OCI-LY7 (cell line): Measurements from ENCODE around the gene CYP3A5. TPM values are rescaled to one million over a fixed set of nuclear protein-coding genes. Genes with fewer than 3 reads are reported as not detected.
"Not testable (repeated sequence)": the region's sequence is repeated elsewhere in the genome, so short reads cannot be mapped to it uniquely, and the experiment has no call there.

Source experiments
- BruUV-seq: library from RNA; stranded (reverse); fragments of 400-500 nt; replicated peaks from 2 replicates; lab custom pipeline; 2021; lab: Mats Ljungman, UMichigan
- CTCF ChIA-PET: fragments of 300-600 bp; sonication (Branson Sonifier 250); formaldehyde crosslinking; loops from one replicate; lab custom pipeline; 2022; ENCODE audit warnings: antibody characterized with exemption; ENCODE audit not compliant: unreplicated experiment; lab: Charles Lee
- POLR2A ChIA-PET: fragments of 300-600 bp; sonication (Branson Sonifier 250); formaldehyde crosslinking; loops from one replicate; lab custom pipeline; 2022; ENCODE audit warnings: antibody characterized with exemption; lab: Charles Lee
- DNase-seq: peaks from one replicate; pipeline ENCODE4 v3.0.0-alpha.2; 2015; ENCODE audit warnings: low spot score
- H2AFZ ChIP-seq: fragments of 200-600 bp; sonication (generic), shearing (Covaris generic); 2 replicates; pipeline ENCODE4 v1.6.1; 2014; ENCODE audit warnings: mild to moderate bottlenecking, antibody characterized with exemption, low read length, moderate library complexity
- H3K27ac ChIP-seq: fragments of 200-600 bp; sonication (generic); 2 replicates; pipeline ENCODE4 v1.5.1; 2014; ENCODE audit warnings: mixed run types, low read depth, mild to moderate bottlenecking, moderate library complexity, low read length, inconsistent platforms; ENCODE audit not compliant: poor library complexity, severe bottlenecking
- H3K36me3 ChIP-seq: fragments of 200-600 bp; sonication (generic); 2 replicates; pipeline ENCODE4 v1.6.1; 2014; ENCODE audit warnings: mild to moderate bottlenecking, antibody characterized with exemption, low read length, moderate library complexity, mixed read lengths; ENCODE audit not compliant: insufficient read depth
- H3K4me1 ChIP-seq: fragments of 200-600 bp; sonication (generic); 2 replicates; pipeline ENCODE4 v1.5.1; 2014; ENCODE audit warnings: mild to moderate bottlenecking, low read length; ENCODE audit not compliant: insufficient read depth, poor library complexity, severe bottlenecking
- H3K4me2 ChIP-seq: fragments of 200-600 bp; sonication (generic); 2 replicates; pipeline ENCODE4 v1.6.1; 2014; ENCODE audit warnings: mild to moderate bottlenecking, low read length
- H3K4me3 ChIP-seq: fragments of 200-600 bp; sonication (generic); 2 replicates; pipeline ENCODE4 v1.5.1; 2014; ENCODE audit warnings: mild to moderate bottlenecking, low read depth, low read length; ENCODE audit not compliant: poor library complexity, severe bottlenecking
- H3K79me2 ChIP-seq: fragments of 200-600 bp; sonication (generic); 2 replicates; pipeline ENCODE4 v1.6.1; 2016; ENCODE audit warnings: low read depth, mild to moderate bottlenecking, low read length, moderate library complexity, mixed read lengths; ENCODE audit not compliant: insufficient read depth
- H3K9me2 ChIP-seq: fragments of 200-600 bp; sonication (generic); 2 replicates; pipeline ENCODE4 v1.6.1; 2016; ENCODE audit warnings: mild to moderate bottlenecking, low read length, mixed read lengths; ENCODE audit not compliant: insufficient read depth
- H3K9me3 ChIP-seq: fragments of 200-600 bp; sonication (generic); 2 replicates; pipeline ENCODE4 v1.6.1; 2014; ENCODE audit warnings: mild to moderate bottlenecking, mixed run types, low read length, mixed read lengths
- H4K20me1 ChIP-seq: fragments of 200-600 bp; sonication (generic); 2 replicates; pipeline ENCODE4 v1.6.1; 2014; ENCODE audit warnings: mild to moderate bottlenecking, antibody characterized with exemption, low read length, moderate library complexity, mixed read lengths; ENCODE audit not compliant: insufficient read depth
- CTCF ChIP-seq: fragments of 200-600 bp; sonication (generic); conservative IDR thresholded peaks from 2 replicates; pipeline ENCODE4 v1.5.1; 2014; ENCODE audit warnings: mild to moderate bottlenecking, antibody characterized with exemption, low read length, moderate library complexity, mixed read lengths
- EZH2phosphoT487 ChIP-seq: fragments of 200-600 bp; sonication (generic); IDR thresholded peaks from 2 replicates; pipeline ENCODE4 v1.6.1; 2018; ENCODE audit warnings: low read depth, borderline replicate concordance, mild to moderate bottlenecking, mixed run types, antibody characterized with exemption, low read length, moderate library complexity, mixed read lengths
- intact Hi-C: fragments of 100-400 bp; cut with micrococcal nuclease; formaldehyde crosslinking; loops from one replicate; pipeline ENCODE4 v1.10.0; 2022; ENCODE audit not compliant: unreplicated experiment
- total RNA-seq, 2 experiments: library from RNA; depleted of rRNA in 1 of 2; stranded (reverse); fragments of >200 nt in 1 of 2; shearing (Covaris generic) in 1 of 2; gene quantifications; 2 replicates each; pipeline ENCODE4 v1.2.3, GENCODE V29; 2014 to 2022

Gene CYP3A5
- total RNA-seq, 2 experiments from 2014 or later: not detected

DNA sequence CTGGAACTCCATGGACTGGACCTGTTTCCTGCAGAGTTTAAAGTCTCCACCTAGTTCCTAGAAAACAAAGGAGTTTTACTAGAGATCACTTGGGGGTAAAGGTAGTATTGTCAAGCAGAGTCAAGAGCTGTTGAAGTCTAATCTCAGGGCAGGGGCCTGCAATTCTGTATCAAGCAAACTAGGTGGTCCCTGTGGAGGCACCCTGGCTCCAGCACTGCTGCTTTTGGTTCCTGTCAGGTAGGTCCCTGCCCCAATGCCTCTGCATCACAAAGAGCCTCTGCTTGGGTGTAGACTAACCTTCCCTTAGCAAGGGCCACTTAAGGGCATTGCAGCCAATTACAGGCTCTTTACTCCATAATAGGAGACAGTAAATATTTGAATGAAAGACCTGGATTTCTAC, 40.5 kb downstream of the CYP3A5 start:
- no peaks in the 10 kb centered on the region for H3K4me1 ChIP-seq
- CTCF ChIA-PET: interaction anchor here (0.6 kb wide), 1 partner anchor 30 kb away, joined by 4 read pairs; no protein-coding TSS in a partner anchor

DNA sequence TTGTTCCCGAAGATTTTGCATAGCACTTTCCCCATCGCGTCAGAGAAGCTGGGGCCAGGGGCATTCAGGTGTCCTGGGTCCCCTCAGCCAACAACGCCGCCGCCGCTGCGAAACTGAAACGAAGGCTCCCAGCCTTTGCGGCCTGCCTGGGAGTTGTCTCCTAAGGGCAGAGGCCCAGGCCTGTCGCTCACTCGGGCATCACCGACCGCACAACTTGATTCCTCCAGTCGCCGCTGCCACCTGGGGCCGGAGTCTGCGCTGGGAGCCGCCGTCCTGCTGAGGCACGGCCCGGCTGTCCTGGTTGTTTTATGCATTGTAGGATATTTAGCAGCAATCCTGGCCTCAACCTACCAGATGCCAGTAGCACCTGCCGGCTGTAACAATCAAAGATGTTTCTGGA, 41.1 kb downstream of the CYP3A5 start:
- TF ChIP-seq EZH2phosphoT487 (no peak), CTCF (no peak)
- Histone ChIP-seq H3K9me3 (no peaks in the 10 kb centered on the region), H4K20me1 (no peaks in the 10 kb centered on the region), H3K79me2 (no peaks in the 10 kb centered on the region), H3K27ac (no peak overlapping the region), H3K9me2 (no peaks in the 10 kb centered on the region), H3K4me3 (no peak overlapping the region), H2AFZ (no peak overlapping the region), H3K4me2 (no peak overlapping the region), H3K36me3 (no peaks in the 10 kb centered on the region; the same call in 1 of the 2 replicates), H3K4me1 (no peaks in the 10 kb centered on the region)
- no peak for DNase-seq
- intact Hi-C loops: no loop called here
- no TSS peak for BruUV-seq
- ChIA-PET POLR2A (no interaction called here), CTCF (no interaction called here)

More for the DNA sequence above, 40.5 kb downstream of the CYP3A5 start:
- no TSS peak for BruUV-seq
- no peak overlapping the region for H2AFZ ChIP-seq
- no peak overlapping the region for H3K4me3 ChIP-seq
- DNase-seq: no peak
- H3K9me2 ChIP-seq: no peaks in the 10 kb centered on the region
- no peak for TF ChIP-seq CTCF
- no peak for TF ChIP-seq EZH2phosphoT487
- POLR2A ChIA-PET: no interaction called here
- H3K36me3 ChIP-seq: no peaks in the 10 kb centered on the region
- intact Hi-C loops: no loop called here
- no peaks in the 10 kb centered on the region for H3K79me2 ChIP-seq
- no peak overlapping the region for H3K27ac ChIP-seq
- no peaks in the 10 kb centered on the region for H4K20me1 ChIP-seq
- H3K9me3 ChIP-seq: no peaks in the 10 kb centered on the region
- no peak overlapping the region for H3K4me2 ChIP-seq

DNA sequence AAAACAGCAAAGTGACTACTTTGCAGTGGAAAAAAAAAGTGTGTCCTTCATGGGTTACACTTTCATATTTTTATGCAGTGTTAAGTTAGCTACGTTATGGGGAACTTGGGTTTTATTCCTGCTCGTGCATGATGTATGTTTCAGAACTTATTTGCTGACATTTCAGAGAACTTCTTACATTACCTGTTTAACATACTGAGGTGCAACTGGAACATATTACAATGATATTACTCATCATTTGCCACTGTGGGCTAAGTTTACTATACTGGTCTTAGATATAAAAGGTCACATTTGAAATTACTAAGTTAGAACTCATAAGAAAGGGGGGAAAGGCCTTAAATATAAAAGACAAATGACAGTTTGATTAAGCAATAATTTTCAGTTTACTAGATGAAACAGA, 42.4 kb downstream of the CYP3A5 start:
- H2AFZ ChIP-seq, H4K20me1 ChIP-seq, H3K4me2 ChIP-seq, BruUV-seq, H3K27ac ChIP-seq, H3K79me2 ChIP-seq, H3K36me3 ChIP-seq, DNase-seq, H3K4me1 ChIP-seq, H3K9me2 ChIP-seq, H3K9me3 ChIP-seq, intact Hi-C loops, CTCF ChIA-PET, H3K4me3 ChIP-seq: not testable (repeated sequence)
- POLR2A ChIA-PET: interaction anchor here (0.5 to 1.0 kb wide), 2 partner anchors 20 to 29 kb away, joined by 3 read pairs; no protein-coding TSS in a partner anchor
